Urinary bladder (tissue), 4 donors: ENCODE measurements around the gene NEGR1. TPM values are rescaled to one million over a fixed set of nuclear protein-coding genes. Genes with fewer than 3 reads are reported as not detected.

ENCODE experiments used
- DNase-seq: peaks from one replicate; pipeline ENCODE4 v3.0.0-alpha.2; 2015; ENCODE audit errors: extremely low spot score
- H3K27ac ChIP-seq: one replicate; pipeline ENCODE4 v1.5.1; 2013; ENCODE audit warnings: low read depth, mild to moderate bottlenecking, moderate library complexity
- H3K36me3 ChIP-seq: one replicate; pipeline ENCODE4 v1.6.1; 2013; ENCODE audit warnings: mild to moderate bottlenecking, moderate library complexity; ENCODE audit not compliant: insufficient read depth
- H3K4me1 ChIP-seq: one replicate; pipeline ENCODE4 v1.6.1; 2013; ENCODE audit warnings: mild to moderate bottlenecking, moderate library complexity; ENCODE audit not compliant: insufficient read depth
- H3K4me3 ChIP-seq: one replicate; pipeline ENCODE4 v1.5.1; 2013; ENCODE audit warnings: low read depth, low read length
- WGBS: extraction: QIAGEN DNeasy Blood & Tissue Kit; methylation state at CpG from one replicate; pipeline ENCODE4 v1.1.7; 2013; 5-methylcytosine and 5-hydroxymethylcytosine counted together
- polyA plus RNA-seq: library from polyadenylated mRNA; stranded (reverse); fragments of 200-250 nt; gene quantifications from one replicate; pipeline ENCODE4 v1.2.3, GENCODE V29; 2013
- total RNA-seq: library from RNA; depleted of rRNA; stranded (reverse); fragments of >200 nt; gene quantifications from one replicate; pipeline ENCODE4 v1.2.3, GENCODE V29; 2014
- donor health status: healthy with polysubstance abuse.
- donor health status: healthy.

Gene NEGR1
- total and polyA plus RNA-seq, 2 donors: 38.2 to 92.3 TPM

DNA sequence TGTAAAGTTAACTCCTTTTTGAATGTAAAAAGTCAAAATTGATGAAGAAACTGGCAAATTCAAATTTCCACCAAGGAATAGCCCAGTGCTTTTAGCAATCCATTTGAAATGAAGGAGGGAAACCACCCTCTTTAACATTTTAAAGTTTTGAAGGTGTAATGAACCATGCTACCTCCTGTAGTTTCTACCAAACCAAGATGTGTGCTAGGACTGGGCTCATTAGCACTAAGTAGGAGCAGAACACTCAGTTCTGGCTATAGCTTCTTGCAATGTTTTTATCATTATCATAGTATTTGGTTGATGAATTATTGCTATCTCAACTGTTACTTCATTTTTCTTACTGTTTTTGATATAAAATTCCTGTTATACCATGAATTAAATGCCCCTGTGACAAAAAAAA, 882.3 kb downstream of the NEGR1 start:
- no peak overlapping the region for H3K4me3 ChIP-seq
- H3K4me1 ChIP-seq: no peaks in the 10 kb centered on the region
- H3K36me3 ChIP-seq: no peaks in the 10 kb centered on the region
- no peak for DNase-seq
- no peak overlapping the region for H3K27ac ChIP-seq

DNA sequence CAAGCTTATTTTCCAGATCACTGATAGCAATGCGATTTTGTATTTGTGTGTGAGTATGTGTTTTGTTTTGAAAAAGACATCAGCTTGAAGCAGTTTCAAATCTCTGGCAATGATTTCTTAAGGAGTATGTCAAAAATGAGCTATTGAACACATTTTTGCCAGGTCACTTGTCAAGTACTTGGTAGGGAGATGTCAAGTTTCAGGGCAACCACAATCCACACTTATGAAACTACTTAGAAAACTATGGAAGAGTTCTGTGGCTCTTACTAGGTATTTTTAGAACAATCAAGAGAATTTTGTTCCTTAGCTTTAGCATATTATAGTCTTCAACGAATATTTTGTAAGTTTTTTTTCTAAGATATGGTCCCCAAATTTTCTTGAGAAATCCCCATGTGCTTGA, 882.7 kb downstream of the NEGR1 start:
- Histone ChIP-seq H3K27ac (no peak overlapping the region), H3K4me1 (no peaks in the 10 kb centered on the region), H3K4me3 (no peak overlapping the region), H3K36me3 (no peaks in the 10 kb centered on the region)
- DNase-seq: no peak
- WGBS: 61% methylated on average over 2 of the region's 2 CpGs

DNA sequence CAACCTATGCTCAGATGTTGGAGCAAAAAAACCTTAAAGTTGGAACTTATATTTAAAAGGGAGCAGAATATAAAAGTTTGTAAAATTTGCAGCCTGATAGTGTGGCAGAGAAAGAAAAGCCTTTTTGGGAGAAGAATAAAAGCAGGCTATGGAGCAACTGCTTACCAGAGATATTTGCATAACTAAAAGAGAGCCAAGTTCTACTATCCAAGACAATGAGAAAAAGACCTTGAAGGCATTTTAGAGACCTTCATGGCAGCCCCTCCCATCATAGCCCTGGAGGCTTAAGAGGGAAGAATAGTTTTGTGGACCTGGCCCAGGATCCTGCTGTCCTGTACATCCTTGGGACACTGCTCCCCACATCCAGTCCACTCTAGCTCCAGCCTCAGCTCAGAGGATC, 889.0 kb downstream of the NEGR1 start:
- Histone ChIP-seq H3K4me1 (no peaks in the 10 kb centered on the region), H3K4me3 (no peak overlapping the region), H3K36me3 (no peaks in the 10 kb centered on the region), H3K27ac (no peak overlapping the region)
- DNase-seq: no peak

DNA sequence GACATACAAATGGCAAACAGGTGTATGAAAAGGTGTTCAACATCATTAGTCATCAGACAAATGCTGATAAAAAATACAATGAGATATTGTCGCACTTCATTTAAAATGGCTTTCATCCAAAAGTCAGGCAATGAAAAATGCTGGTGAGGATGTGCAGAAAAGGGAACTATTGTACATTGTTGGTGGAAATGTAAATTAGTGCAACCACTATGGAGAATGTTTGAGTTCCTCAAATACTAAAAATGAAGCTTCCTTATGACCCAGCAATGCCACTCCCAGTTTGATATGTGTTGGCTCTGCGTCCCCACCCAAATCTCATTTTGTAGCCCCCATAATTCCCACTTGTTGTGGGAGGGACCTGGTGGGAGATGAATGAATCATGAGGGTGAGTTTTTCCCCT, 891.8 kb downstream of the NEGR1 start:
- 90% methylated on average over 2 of the region's 2 CpGs for WGBS

DNA sequence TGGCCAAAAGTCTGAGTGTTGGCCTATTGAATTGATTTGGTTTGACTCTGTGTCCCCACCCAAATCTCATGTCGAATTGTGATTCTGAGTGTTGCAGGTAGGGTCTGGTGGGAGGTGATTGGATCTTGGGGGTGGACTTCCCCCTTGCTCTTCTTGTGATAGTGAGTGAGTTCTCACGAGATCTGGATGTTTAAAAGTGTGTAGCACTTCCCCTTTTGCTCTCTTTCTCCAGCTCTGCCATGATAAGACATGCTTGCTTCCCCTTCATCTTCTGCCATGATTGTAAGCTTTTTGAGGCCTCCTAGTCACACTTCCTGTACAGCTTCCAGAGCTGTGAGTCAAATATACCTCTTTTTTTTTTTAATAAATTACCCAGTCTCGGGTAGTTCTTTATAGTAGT, 904.5 kb downstream of the NEGR1 start:
- H3K27ac ChIP-seq: no peak overlapping the region

More for the DNA sequence above, 891.8 kb downstream of the NEGR1 start:
- DNase-seq: no peak
- Histone ChIP-seq H3K36me3 (no peaks in the 10 kb centered on the region), H3K4me1 (no peaks in the 10 kb centered on the region), H3K27ac (no peak overlapping the region), H3K4me3 (no peak overlapping the region)

DNA sequence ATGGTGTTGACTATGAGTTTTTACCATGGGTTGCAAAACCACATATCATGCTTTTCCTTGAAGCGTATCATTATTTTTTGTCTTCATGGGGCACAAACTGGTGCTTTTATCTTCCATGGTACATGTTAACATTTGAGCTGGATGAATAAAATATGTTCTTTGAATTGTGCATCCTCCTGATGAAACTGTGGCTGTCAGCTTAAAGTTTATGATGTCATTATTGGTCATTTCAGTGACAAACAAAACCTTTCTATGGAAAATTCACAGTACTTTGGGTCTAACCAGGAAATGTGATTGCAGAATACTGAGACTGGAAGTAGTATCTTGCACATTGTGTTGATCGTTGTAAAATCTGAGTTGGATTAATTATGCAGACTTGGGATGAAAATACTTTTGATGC, 909.8 kb downstream of the NEGR1 start:
- Histone ChIP-seq H3K27ac (no peak overlapping the region), H3K4me3 (no peak overlapping the region), H3K36me3 (no peaks in the 10 kb centered on the region), H3K4me1 (no peaks in the 10 kb centered on the region)
- 85% methylated on average over 2 of the region's 2 CpGs for WGBS
- no peak for DNase-seq

More for the DNA sequence above, 904.5 kb downstream of the NEGR1 start:
- DNase-seq: no peak
- no peak overlapping the region for H3K4me3 ChIP-seq
- WGBS: 90% methylated on average over 3 of the region's 3 CpGs
- H3K36me3 ChIP-seq: no peaks in the 10 kb centered on the region
- no peaks in the 10 kb centered on the region for H3K4me1 ChIP-seq

DNA sequence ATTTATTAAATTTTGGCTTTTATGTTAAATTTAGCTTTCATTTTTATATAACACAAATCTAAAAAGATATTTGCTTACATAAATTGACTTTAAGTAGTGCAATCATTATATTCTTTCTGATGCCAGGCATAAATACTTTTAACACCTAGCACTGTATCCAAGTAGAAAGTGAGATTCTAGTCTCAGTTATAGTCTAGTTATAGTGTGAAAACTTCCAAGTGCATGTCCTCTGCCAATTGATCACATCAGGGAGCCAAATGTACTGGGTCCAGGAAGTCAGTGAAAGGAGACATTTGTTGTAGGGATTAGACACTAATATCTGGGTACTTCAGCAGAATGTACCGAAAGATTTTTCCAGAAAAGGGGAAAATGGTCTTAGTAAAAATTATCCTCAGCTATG, 910.8 kb downstream of the NEGR1 start:
- 87% methylated on average over 1 of the region's 1 CpG for WGBS
- H3K4me3 ChIP-seq: no peak overlapping the region
- no peak overlapping the region for H3K27ac ChIP-seq
- DNase-seq: no peak
- no peaks in the 10 kb centered on the region for H3K4me1 ChIP-seq
- H3K36me3 ChIP-seq: no peaks in the 10 kb centered on the region

DNA sequence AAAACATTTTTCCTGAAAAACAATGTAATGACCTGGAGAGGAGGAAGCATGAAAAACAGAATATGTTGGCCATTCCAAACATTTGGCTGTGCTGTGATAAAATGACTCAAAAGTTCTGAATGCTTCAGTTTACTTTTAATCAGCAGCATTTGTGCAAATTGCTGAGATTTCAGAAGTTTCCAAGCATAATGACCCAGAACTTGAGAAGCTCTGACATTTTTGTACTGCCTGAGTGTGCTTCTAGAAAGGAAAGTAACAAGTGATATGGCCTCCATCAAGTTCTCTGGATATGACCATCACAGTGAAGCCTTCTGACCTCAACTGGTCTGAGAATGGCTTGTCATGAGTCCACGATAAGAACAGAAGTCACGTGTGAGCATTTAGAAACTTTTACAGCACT, 918.1 kb downstream of the NEGR1 start:
- no peak overlapping the region for H3K27ac ChIP-seq
- no peak for DNase-seq
- H3K4me1 ChIP-seq: no peaks in the 10 kb centered on the region
- WGBS: 79% methylated on average over 2 of the region's 2 CpGs
- H3K4me3 ChIP-seq: no peak overlapping the region
- H3K36me3 ChIP-seq: no peaks in the 10 kb centered on the region

DNA sequence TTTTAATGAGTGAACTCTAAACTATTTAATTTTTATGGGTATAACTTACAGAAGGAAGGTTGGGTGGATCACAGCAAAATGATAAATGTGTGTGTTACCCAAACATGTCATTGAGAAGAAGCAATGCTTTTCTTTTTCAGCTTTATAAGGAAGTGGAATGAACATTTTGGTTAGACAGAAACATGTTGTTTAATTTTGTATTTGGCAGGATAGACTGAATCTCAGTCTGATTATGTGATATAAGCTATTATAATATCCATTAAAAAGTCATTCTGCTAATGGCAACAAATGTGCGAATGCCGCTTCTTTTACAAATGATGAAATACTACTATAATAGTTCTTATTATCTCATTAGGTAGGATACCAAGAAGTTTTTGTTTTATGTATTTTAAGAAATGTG, 919.6 kb downstream of the NEGR1 start:
- WGBS: 61% methylated on average over 2 of the region's 2 CpGs

DNA sequence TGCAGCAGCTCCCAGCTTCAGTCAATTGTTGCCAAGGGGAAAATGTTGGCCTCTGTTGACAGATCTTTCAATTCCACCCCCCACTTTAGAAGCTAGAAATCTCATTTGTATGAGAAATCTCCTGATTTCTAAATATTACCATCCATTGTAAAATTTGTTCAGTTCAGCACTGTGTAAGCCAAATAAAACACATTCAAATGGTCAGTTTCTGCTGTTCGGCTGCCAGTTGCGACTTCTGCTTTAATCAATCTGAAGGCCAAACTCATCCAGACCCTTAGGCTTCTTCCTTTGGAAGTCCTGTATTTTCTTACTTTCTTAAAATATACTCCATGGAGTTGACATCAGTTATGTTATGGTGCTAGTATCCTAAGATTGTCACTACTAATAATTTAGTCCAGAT, 920.3 kb downstream of the NEGR1 start:
- H3K4me3 ChIP-seq: no peak overlapping the region
- no peaks in the 10 kb centered on the region for H3K36me3 ChIP-seq
- DNase-seq: no peak
- H3K4me1 ChIP-seq: no peaks in the 10 kb centered on the region
- H3K27ac ChIP-seq: no peak overlapping the region
- 77% methylated on average over 2 of the region's 2 CpGs for WGBS

More for the DNA sequence above, 919.6 kb downstream of the NEGR1 start:
- no peak for DNase-seq
- Histone ChIP-seq H3K36me3 (no peaks in the 10 kb centered on the region), H3K27ac (no peak overlapping the region), H3K4me1 (no peaks in the 10 kb centered on the region), H3K4me3 (no peak overlapping the region)

DNA sequence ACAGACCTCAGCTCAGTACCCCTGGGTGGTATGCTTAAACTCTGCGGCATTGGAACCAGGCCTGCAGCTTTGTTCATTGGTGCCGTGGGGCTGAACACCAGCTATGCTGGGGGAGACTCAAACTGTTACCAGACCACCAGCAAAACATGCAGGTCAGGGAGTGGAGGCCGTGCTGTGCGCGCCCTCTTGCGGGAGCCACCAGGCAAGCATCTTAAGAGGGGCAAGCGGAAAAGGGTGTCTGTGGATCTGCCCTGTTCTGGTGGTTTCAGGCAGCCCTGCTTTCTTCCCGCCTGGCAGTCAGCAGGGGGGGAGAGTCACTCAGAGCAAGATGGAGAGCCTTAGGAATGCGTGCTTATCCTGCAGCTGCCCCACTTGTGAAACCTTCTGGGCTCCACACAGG, 924.6 kb downstream of the NEGR1 start:
- 86% methylated on average over 9 of the region's 9 CpGs for WGBS
- no peaks in the 10 kb centered on the region for H3K4me1 ChIP-seq
- no peaks in the 10 kb centered on the region for H3K36me3 ChIP-seq

DNA sequence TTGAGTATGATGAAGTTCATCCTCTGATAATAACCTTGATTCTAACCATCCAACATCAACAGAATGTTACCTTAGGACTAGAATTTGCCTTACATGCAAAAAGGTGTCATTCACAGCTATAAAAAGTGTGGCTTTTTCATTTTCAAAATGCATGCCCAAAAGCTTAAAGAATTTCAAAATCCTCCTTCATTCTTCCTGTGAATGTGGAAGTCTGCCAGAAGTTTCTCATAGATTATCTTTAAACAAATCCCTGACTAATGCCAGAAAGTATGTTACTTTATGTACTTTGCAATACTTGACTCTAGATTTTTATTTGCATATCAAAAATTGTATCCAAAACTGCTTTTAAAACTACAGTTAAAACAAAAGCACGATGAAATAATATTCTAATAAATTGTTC, 930.9 kb downstream of the NEGR1 start:
- WGBS: 16% methylated on average over 1 of the region's 1 CpG

More for the DNA sequence above, 924.6 kb downstream of the NEGR1 start:
- DNase-seq: no peak
- no peak overlapping the region for H3K4me3 ChIP-seq
- H3K27ac ChIP-seq: no peak overlapping the region

DNA sequence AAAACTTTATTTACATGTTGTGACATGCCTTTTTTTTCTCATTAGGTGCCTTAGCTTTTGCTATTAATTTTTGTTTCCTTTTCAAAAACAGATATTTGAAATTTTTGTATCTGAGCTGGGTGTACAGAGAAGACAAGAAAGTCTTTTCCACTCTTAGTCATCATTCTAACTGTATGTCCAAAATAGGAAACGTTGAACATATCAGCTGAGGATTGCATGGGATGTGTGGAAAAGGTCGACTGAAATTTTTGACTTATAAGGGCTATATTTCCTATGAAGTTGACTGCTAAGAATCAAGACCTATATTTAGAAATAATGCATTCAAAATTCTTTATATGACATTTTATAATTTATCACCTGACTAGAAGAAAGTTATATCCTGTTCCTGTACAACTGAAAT, 931.5 kb downstream of the NEGR1 start:
- H3K4me1 ChIP-seq: no peaks in the 10 kb centered on the region
- no peak for DNase-seq
- H3K4me3 ChIP-seq: no peak overlapping the region
- no peak overlapping the region for H3K27ac ChIP-seq
- WGBS: 28% methylated on average over 2 of the region's 2 CpGs
- no peaks in the 10 kb centered on the region for H3K36me3 ChIP-seq

More for the DNA sequence above, 930.9 kb downstream of the NEGR1 start:
- Histone ChIP-seq H3K27ac (no peak overlapping the region), H3K36me3 (no peaks in the 10 kb centered on the region), H3K4me1 (no peaks in the 10 kb centered on the region), H3K4me3 (no peak overlapping the region)
- DNase-seq: no peak

DNA sequence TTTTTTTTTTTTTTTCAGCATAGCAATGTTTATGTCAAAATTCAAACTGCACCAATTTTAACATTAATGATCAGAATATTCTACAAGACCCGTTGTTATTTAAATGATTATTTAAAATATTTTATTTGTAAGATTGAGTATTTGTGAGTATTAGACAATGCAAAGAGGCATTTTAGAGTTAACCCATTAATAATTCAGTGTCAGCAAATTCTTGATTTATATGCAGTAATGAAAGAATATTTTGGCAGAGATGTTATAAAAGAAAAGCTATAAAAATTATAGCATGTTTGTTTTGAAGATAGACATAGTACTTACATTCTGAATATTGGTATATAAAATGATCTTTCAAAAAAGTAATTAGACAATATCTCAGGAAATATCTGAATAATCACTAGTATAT, 932.0 kb downstream of the NEGR1 start:
- Histone ChIP-seq H3K4me1 (no peaks in the 10 kb centered on the region), H3K27ac (no peak overlapping the region), H3K36me3 (no peaks in the 10 kb centered on the region), H3K4me3 (no peak overlapping the region)
- DNase-seq: no peak
- WGBS: 86% methylated on average over 1 of the region's 1 CpG
